H9 (cell line): ENCODE measurements around the gene KIFC3. TPM values are rescaled to one million over a fixed set of nuclear protein-coding genes. Genes with fewer than 3 reads are reported as not detected.
"Not testable (repeated sequence)": the region's sequence is repeated elsewhere in the genome, so short reads cannot be mapped to it uniquely, and the experiment has no call there.

Source experiments
- DNase-seq: peaks from one replicate; pipeline ENCODE4 v3.0.0-alpha.2; 2017
- H2AFZ ChIP-seq: one replicate; pipeline ENCODE4 v1.6.1; 2013; ENCODE audit warnings: mild to moderate bottlenecking, low read length, control low read depth, moderate library complexity
- H2AK5ac ChIP-seq: 2 replicates; pipeline ENCODE4 v1.6.1; 2013; ENCODE audit warnings: low read length, control low read depth, mixed read lengths; ENCODE audit not compliant: insufficient read length
- H2BK120ac ChIP-seq: one replicate; pipeline ENCODE4 v1.6.1; 2013; ENCODE audit warnings: low read depth, mild to moderate bottlenecking, low read length, control low read depth, inconsistent platforms; ENCODE audit not compliant: poor library complexity, severe bottlenecking
- H2BK12ac ChIP-seq: 2 replicates; pipeline ENCODE4 v1.6.1; 2013; ENCODE audit warnings: low read length, control low read depth, mixed read lengths, low read depth; ENCODE audit not compliant: insufficient read length
- H2BK15ac ChIP-seq: 2 replicates; pipeline ENCODE4 v1.6.1; 2013; ENCODE audit warnings: low read depth, low read length, control low read depth
- H2BK20ac ChIP-seq: one replicate; pipeline ENCODE4 v1.6.1; 2013; ENCODE audit warnings: low read depth, mild to moderate bottlenecking, low read length, control low read depth, inconsistent platforms; ENCODE audit not compliant: poor library complexity, severe bottlenecking
- H2BK5ac ChIP-seq: 2 replicates; pipeline ENCODE4 v1.6.1; 2013; ENCODE audit warnings: low read length, control low read depth, mixed read lengths; ENCODE audit not compliant: insufficient read length
- H3K14ac ChIP-seq: 2 replicates; pipeline ENCODE4 v1.6.1; 2013; ENCODE audit warnings: low read length, control low read depth; ENCODE audit not compliant: insufficient read depth
- H3K18ac ChIP-seq: 2 replicates; pipeline ENCODE4 v1.6.1; 2013; ENCODE audit warnings: low read depth, mild to moderate bottlenecking, mixed read lengths, low read length, control low read depth; ENCODE audit not compliant: insufficient read length
- H3K23ac ChIP-seq: 2 replicates; pipeline ENCODE4 v1.6.1; 2013; ENCODE audit warnings: low read length, control low read depth, mixed read lengths, low read depth; ENCODE audit not compliant: insufficient read length
- H3K23me2 ChIP-seq: 2 replicates; pipeline ENCODE4 v1.6.1; 2013; ENCODE audit warnings: low read depth, mild to moderate bottlenecking, mixed read lengths, low read length, control low read depth; ENCODE audit not compliant: insufficient read length, poor library complexity, severe bottlenecking
- H3K27ac ChIP-seq: 2 replicates; pipeline ENCODE4 v1.5.1; 2013; ENCODE audit warnings: low read length, control low read depth, mixed read lengths, low read depth; ENCODE audit not compliant: insufficient read length
- H3K27me3 ChIP-seq: 2 replicates; pipeline ENCODE4 v1.6.1; 2013; ENCODE audit warnings: low read length, control low read depth, inconsistent platforms; ENCODE audit not compliant: insufficient read depth
- H3K4ac ChIP-seq: 2 replicates; pipeline ENCODE4 v1.6.1; 2013; ENCODE audit warnings: low read depth, mild to moderate bottlenecking, control low read depth, inconsistent platforms, low read length, moderate library complexity
- H3K4me1 ChIP-seq: 2 replicates; pipeline ENCODE4 v1.6.1; 2013; ENCODE audit warnings: low read length, control low read depth, inconsistent platforms; ENCODE audit not compliant: insufficient read depth
- H3K4me2 ChIP-seq: 2 replicates; pipeline ENCODE4 v1.6.1; 2013; ENCODE audit warnings: low read length, control low read depth, mixed read lengths; ENCODE audit not compliant: insufficient read length, insufficient read depth
- H3K56ac ChIP-seq: 2 replicates; pipeline ENCODE4 v1.6.1; 2013; ENCODE audit warnings: low read depth, mild to moderate bottlenecking, mixed read lengths, low read length, control low read depth; ENCODE audit not compliant: insufficient read length
- H3K79me1 ChIP-seq: 2 replicates; pipeline ENCODE4 v1.6.1; 2013; ENCODE audit warnings: low read depth, mild to moderate bottlenecking, moderate library complexity, low read length, control low read depth, inconsistent platforms; ENCODE audit not compliant: insufficient read depth, poor library complexity, severe bottlenecking
- H3K79me2 ChIP-seq: 2 replicates; pipeline ENCODE4 v1.6.1; 2013; ENCODE audit warnings: low read length, control low read depth, inconsistent platforms; ENCODE audit not compliant: insufficient read depth
- H3K9ac ChIP-seq: 2 replicates; pipeline ENCODE4 v1.6.1; 2013; ENCODE audit warnings: low read length, control low read depth, mixed read lengths; ENCODE audit not compliant: insufficient read length; ENCODE audit errors: extremely low read depth
- H3K9me3 ChIP-seq: one replicate; pipeline ENCODE4 v1.6.1; 2013; ENCODE audit warnings: low read depth, low read length, inconsistent platforms; ENCODE audit not compliant: control insufficient read depth
- H3T11ph ChIP-seq: one replicate; pipeline ENCODE4 v1.6.1; 2013; ENCODE audit warnings: mild to moderate bottlenecking, low read length, control low read depth, inconsistent platforms
- H4K20me1 ChIP-seq: one replicate; pipeline ENCODE4 v1.6.1; 2013; ENCODE audit not compliant: control insufficient read depth, insufficient read length, insufficient read depth
- H4K5ac ChIP-seq: 2 replicates; pipeline ENCODE4 v1.6.1; 2013; ENCODE audit warnings: low read depth, mild to moderate bottlenecking, mixed read lengths, low read length, control low read depth; ENCODE audit not compliant: insufficient read length
- H4K8ac ChIP-seq: replicated peaks from 2 replicates; pipeline ENCODE4 v1.6.1; 2013; ENCODE audit warnings: low read length, control low read depth, mixed read lengths, low read depth; ENCODE audit not compliant: insufficient read length
- H4K91ac ChIP-seq: 2 replicates; pipeline ENCODE4 v1.6.1; 2013; ENCODE audit warnings: low read depth, mild to moderate bottlenecking, moderate library complexity, mixed read lengths, low read length, control low read depth; ENCODE audit not compliant: insufficient read length
- H3K27ac Mint-ChIP-seq, 3 experiments: 2 replicates in 2 of 3; 3 replicates in 1 of 3; pipeline ENCODE4 v1.8.0; 2020 to 2021; ENCODE audit warnings: mixed read lengths in 3 of 3, mild to moderate bottlenecking in 1 of 3, moderate library complexity in 1 of 3
- H3K27me3 Mint-ChIP-seq: 2 replicates; pipeline ENCODE4 v1.8.0; 2021; ENCODE audit warnings: low read depth, mild to moderate bottlenecking, moderate library complexity, mixed read lengths
- H3K36me3 Mint-ChIP-seq, 3 experiments: 2 replicates in 2 of 3; 3 replicates in 1 of 3; pipeline ENCODE4 v1.8.0; 2020 to 2021; ENCODE audit warnings: low read depth in 3 of 3, mixed read lengths in 3 of 3; ENCODE audit not compliant: insufficient read depth in 1 of 3
- H3K4me1 Mint-ChIP-seq, 2 experiments: 2 replicates each; pipeline ENCODE4 v1.8.0; 2020; ENCODE audit warnings: mixed read lengths in 2 of 2
- H3K4me3 Mint-ChIP-seq, 2 experiments: 2 replicates in 1 of 2; 3 replicates in 1 of 2; pipeline ENCODE4 v1.8.0; 2020 to 2021; ENCODE audit warnings: mild to moderate bottlenecking in 2 of 2, mixed read lengths in 2 of 2, moderate library complexity in 1 of 2
- H3K9me3 Mint-ChIP-seq, 2 experiments: 2 replicates in 1 of 2; 3 replicates in 1 of 2; pipeline ENCODE4 v1.8.0; 2020; ENCODE audit warnings: mild to moderate bottlenecking in 2 of 2, mixed read lengths in 2 of 2, moderate library complexity in 1 of 2
- CTCF ChIP-seq: fragments of 200-600 bp; sonication (generic); conservative IDR thresholded peaks from 3 replicates; pipeline ENCODE4 v1.8.0; 2021; ENCODE audit warnings: antibody characterized with exemption, mild to moderate bottlenecking
- WGBS: extraction: QIAGEN DNeasy Blood & Tissue Kit; methylation state at CpG from one replicate; pipeline ENCODE4 v1.1.7; 2013; ENCODE audit warnings: missing lambda C conversion rate, low lambda C conversion rate, mixed read lengths; ENCODE audit not compliant: insufficient read length; ENCODE audit errors: extremely low coverage; 5-methylcytosine and 5-hydroxymethylcytosine counted together
- total RNA-seq: library from RNA; stranded (reverse); gene quantifications from 2 replicates; pipeline ENCODE4 v1.2.1, GENCODE V29; 2021

Gene KIFC3
- total RNA-seq, 1 experiment from 2014 or later, result 5.0 TPM

- no peak overlapping the region for H3K27ac Mint-ChIP-seq
- H3K9me3 ChIP-seq, result no peaks in the 10 kb centered on the region
- H3K79me2 ChIP-seq, result no peaks in the 10 kb centered on the region
- no peak overlapping the region for H3K4ac ChIP-seq
- no peak overlapping the region for H3T11ph ChIP-seq
- no peaks in the 10 kb centered on the region for H3K27me3 ChIP-seq
- no peak for TF ChIP-seq CTCF
- H4K91ac ChIP-seq, result no peak overlapping the region
- no peak overlapping the region for H3K4me3 Mint-ChIP-seq
- H3K18ac ChIP-seq, result no peak overlapping the region
- no peak overlapping the region for H3K23ac ChIP-seq
- no peak overlapping the region for H3K27ac ChIP-seq
- no peak overlapping the region for H2BK5ac ChIP-seq
- no peaks in the 10 kb centered on the region for H3K79me1 ChIP-seq
- DNase-seq, result no peak
- no CpG with 5 or more reads among the region's 8 CpGs for WGBS
- H3K4me1 ChIP-seq, result no peaks in the 10 kb centered on the region
- peaks cover 24% of the 10 kb centered on the region for H3K27me3 Mint-ChIP-seq
- no peak overlapping the region for H2BK12ac ChIP-seq
- H2AFZ ChIP-seq, result no peak overlapping the region
- H2BK15ac ChIP-seq, result no peak overlapping the region
- no peaks in the 10 kb centered on the region for H3K23me2 ChIP-seq
- H3K4me1 Mint-ChIP-seq, result no peaks in the 10 kb centered on the region
- no peak overlapping the region for H4K5ac ChIP-seq
- H3K9me3 Mint-ChIP-seq, result no peaks in the 10 kb centered on the region
- no peak overlapping the region for H3K9ac ChIP-seq
- H3K4me2 ChIP-seq, result no peak overlapping the region
- H4K20me1 ChIP-seq, result no peaks in the 10 kb centered on the region
- H3K56ac ChIP-seq, result no peak overlapping the region
- H3K14ac ChIP-seq, result no peak overlapping the region
- H4K8ac ChIP-seq, result no peak overlapping the region
- no peak overlapping the region for H2AK5ac ChIP-seq
- no peak overlapping the region for H2BK20ac ChIP-seq
- H3K36me3 Mint-ChIP-seq, result no peaks in the 10 kb centered on the region
- no peak overlapping the region for H2BK120ac ChIP-seq
Measured at GRCh38 chr16:57713596-57713995, 88.7 kb downstream of the KIFC3 start.

DNA sequence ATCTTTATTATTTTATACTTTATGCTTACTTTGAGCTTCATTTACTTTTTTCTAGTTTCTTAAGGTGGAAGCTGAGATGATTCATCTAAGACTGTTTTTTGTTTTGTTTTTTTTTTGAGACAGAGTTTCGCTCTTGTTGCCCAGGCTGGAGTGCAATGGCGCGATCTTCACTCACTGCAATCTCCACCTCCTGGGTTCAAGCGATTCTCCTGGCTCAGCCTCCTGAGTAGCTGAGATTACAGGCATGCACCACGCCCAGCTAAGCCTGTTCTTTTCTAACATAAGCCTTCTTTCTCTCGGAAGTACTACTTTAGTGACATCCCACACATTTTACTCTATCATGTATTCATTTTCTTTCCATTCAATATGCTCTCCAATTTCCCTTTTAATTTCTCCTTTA is 89.7 kb downstream of the KIFC3 start:
- not testable (repeated sequence) for H3K79me1 ChIP-seq, H3K27me3 ChIP-seq, H3K79me2 ChIP-seq, H2AFZ ChIP-seq, H3K18ac ChIP-seq, H4K5ac ChIP-seq, H2BK120ac ChIP-seq, H3K56ac ChIP-seq, H4K8ac ChIP-seq, H4K91ac ChIP-seq, H3K14ac ChIP-seq, H3T11ph ChIP-seq, H3K4me1 ChIP-seq, H2AK5ac ChIP-seq, H4K20me1 ChIP-seq, H3K9ac ChIP-seq, H3K4me2 ChIP-seq, H2BK20ac ChIP-seq, H2BK5ac ChIP-seq, H3K27ac Mint-ChIP-seq, H3K4ac ChIP-seq, H3K9me3 Mint-ChIP-seq, H3K4me3 Mint-ChIP-seq, H3K27ac ChIP-seq, H2BK12ac ChIP-seq, H3K23ac ChIP-seq, DNase-seq, H2BK15ac ChIP-seq, H3K4me1 Mint-ChIP-seq, H3K36me3 Mint-ChIP-seq, H3K23me2 ChIP-seq, H3K9me3 ChIP-seq
- no CpG with 5 or more reads among the region's 6 CpGs for WGBS
- H3K27me3 Mint-ChIP-seq, result peaks cover 28% of the 10 kb centered on the region
